Measurements from ENCODE around the gene NUP210L.

Gene NUP210L

DNA sequence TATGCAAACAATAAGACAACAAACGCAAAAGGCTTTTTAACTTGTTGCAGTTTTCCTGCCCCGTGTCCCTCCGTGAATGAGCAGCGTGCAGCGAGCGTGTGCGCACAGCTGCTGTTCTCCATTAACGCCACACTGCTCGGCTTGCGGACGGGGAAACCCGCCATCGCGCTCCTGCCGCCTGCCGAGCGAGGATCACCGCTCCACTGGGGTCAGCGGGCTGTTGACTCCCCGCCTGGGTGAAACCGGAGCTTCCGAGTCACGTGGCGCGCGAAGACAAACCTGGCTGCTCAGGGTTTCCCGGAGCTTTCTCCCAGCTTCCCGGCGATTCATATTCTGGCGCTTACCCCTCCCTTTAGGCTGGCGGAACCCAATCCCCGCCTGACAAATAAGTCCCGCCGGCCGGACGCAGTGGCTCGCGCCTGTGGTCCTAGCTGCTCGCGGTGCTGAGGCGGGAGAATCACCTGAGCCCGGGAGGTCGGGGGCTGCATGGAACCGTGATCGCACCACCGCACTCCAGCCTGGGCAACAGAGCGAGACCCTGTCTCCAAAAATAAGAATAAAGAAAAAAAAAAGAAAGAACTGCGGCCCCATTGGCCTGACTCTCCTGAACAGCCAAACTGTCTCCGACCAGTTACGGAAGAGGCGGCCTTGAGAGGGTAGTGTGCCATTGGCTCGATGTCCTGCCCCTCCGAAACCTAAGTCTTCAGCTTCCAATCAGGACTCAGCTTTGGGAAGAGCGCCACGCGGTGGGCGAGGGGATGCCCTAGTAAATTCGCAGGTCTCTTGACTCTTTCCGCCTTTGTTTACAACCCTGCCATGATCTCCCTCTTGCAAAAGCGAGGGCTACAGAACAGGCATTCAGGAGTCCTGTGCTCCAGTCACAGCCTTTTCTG, 187.5 kb downstream of the NUP210L start, which contains the start of gene CREB3L4:
Gene CREB3L4, plus strand, starts transcription at position 796 of the 893 bp plus-strand sequence. CDS start 624 bp downstream, outside the sequence.
- CTCF ChIA-PET, result interaction anchor here (0.6 to 3.1 kb wide), 11 partner anchors 10 to 614 kb away, joined by 3 to 19 read pairs (median 5); partner anchors contain the start of genes DENND4B, JTB, RAB13 and S100A1
- TF ChIP-seq ZNF596 (tag by site-specific recombination; IDR thresholded peaks at IDR 0.05) (no peak), KLF10 (tag by site-specific recombination; IDR thresholded peaks at IDR 0.05) (no peak), KLF7 (tag by site-specific recombination; IDR thresholded peaks at IDR 0.05; ENCODE audit: borderline replicate concordance) (0 out of 2 replicates have a peak, but pooled peaks have one; percentile 36), ZNF768 (tag by site-specific recombination; IDR thresholded peaks at IDR 0.05) (no peak; the same call in 1 of the 2 replicates), ZNF610 (tag by site-specific recombination; IDR thresholded peaks at IDR 0.05; ENCODE audit: borderline replicate concordance) (peak; percentile 78), ZBTB8A (tag by site-specific recombination; IDR thresholded peaks at IDR 0.05) (peak; percentile 75), ZNF423 (tag by site-specific recombination; IDR thresholded peaks at IDR 0.05) (0 out of 2 replicates have a peak, but pooled peaks have one; percentile 50), HOXD13 (CRISPR knock-in tag; IDR thresholded peaks at IDR 0.05; ENCODE audit: borderline replicate concordance) (0 out of 2 replicates have a peak, but pooled peaks have one; percentile 54), ZNF791 (tag by site-specific recombination; IDR thresholded peaks at IDR 0.05) (no peak), EGR2 (tag by site-specific recombination; IDR thresholded peaks at IDR 0.05; ENCODE audit: low read depth) (peak; percentile 56), PRDM1 (tag by site-specific recombination; IDR thresholded peaks at IDR 0.05) (peak; percentile 83), ZNF600 (tag by site-specific recombination; IDR thresholded peaks at IDR 0.05) (peak; percentile 97), ZNF174 (tag by site-specific recombination; IDR thresholded peaks at IDR 0.05) (no peak), ZNF548 (tag by site-specific recombination; IDR thresholded peaks at IDR 0.05) (no peak), ZNF140 (tag by site-specific recombination; IDR thresholded peaks at IDR 0.05) (no peak), ZNF366 (tag by site-specific recombination; conservative IDR thresholded peaks at IDR 0.05) (peak; percentile 73), BCL11B (tag by site-specific recombination; IDR thresholded peaks at IDR 0.05; ENCODE audit: low read depth) (peak; percentile 87), SCRT2 (tag by site-specific recombination; IDR thresholded peaks at IDR 0.05) (peak; percentile 91), ZNF19 (tag by site-specific recombination; IDR thresholded peaks at IDR 0.05; ENCODE audit: low read depth) (no peak), GFI1B (tag by site-specific recombination; IDR thresholded peaks at IDR 0.05) (no peak), ZNF302 (tag by site-specific recombination; IDR thresholded peaks at IDR 0.05; ENCODE audit: low read depth) (no peak), ZNF776 (tag by site-specific recombination; IDR thresholded peaks at IDR 0.05; ENCODE audit: borderline replicate concordance) (no peak), ZSCAN30 (tag by site-specific recombination; IDR thresholded peaks at IDR 0.05) (peak; percentile 80; the same call in 1 of the 2 replicates), RBAK (tag by site-specific recombination; IDR thresholded peaks at IDR 0.05) (no peak), TRIM28 (IDR thresholded peaks at IDR 0.05; ENCODE audit: borderline replicate concordance, low read length) (peak; percentile 87), FEZF1 (tag by site-specific recombination; IDR thresholded peaks at IDR 0.05) (peak; percentile 91), SP3 (tag by site-specific recombination; IDR thresholded peaks at IDR 0.05) (peak; percentile 77), ZNF433 (tag by site-specific recombination; IDR thresholded peaks at IDR 0.05; ENCODE audit: low read depth) (no peak), ZFP3 (tag by site-specific recombination; IDR thresholded peaks at IDR 0.05; ENCODE audit: low read depth) (peak; percentile 63; the same call in 1 of the 2 replicates), ATF2 (tag by site-specific recombination; IDR thresholded peaks at IDR 0.05; ENCODE audit: low read depth) (no peak), YY2 (tag by site-specific recombination; IDR thresholded peaks at IDR 0.05) (peak; percentile 65), ZNF266 (tag by site-specific recombination; IDR thresholded peaks at IDR 0.05; ENCODE audit: low read depth) (no peak), MZF1 (tag by site-specific recombination; IDR thresholded peaks at IDR 0.05; ENCODE audit: borderline replicate concordance) (peak; percentile 73; the same call in 1 of the 2 replicates), ZNF701 (tag by site-specific recombination; IDR thresholded peaks at IDR 0.05) (no peak), BCL6B (tag by site-specific recombination; IDR thresholded peaks at IDR 0.05) (no peak)
- TF ChIP-seq, protein P1, sequence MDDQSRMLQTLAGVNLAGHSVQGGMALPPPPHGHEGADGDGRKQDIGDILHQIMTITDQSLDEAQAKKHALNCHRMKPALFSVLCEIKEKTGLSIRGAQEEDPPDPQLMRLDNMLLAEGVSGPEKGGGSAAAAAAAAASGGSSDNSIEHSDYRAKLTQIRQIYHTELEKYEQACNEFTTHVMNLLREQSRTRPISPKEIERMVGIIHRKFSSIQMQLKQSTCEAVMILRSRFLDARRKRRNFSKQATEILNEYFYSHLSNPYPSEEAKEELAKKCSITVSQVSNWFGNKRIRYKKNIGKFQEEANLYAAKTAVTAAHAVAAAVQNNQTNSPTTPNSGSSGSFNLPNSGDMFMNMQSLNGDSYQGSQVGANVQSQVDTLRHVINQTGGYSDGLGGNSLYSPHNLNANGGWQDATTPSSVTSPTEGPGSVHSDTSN (CRISPR knock-in tag; IDR thresholded peaks at IDR 0.05), result peak; percentile 96

More for the DNA sequence above, 187.5 kb downstream of the NUP210L start, which contains the start of gene CREB3L4:
- Histone ChIP-seq H3K4me3 (ENCODE audit: low read depth, low read length) (peak within 1 kb of the TSS; percentile 51), H3K9me3 (ENCODE audit: control insufficient read depth, insufficient read depth, low read depth, low read length) (no peaks in the 10 kb centered on the region), H3K4me1 (ENCODE audit: control insufficient read depth, insufficient read depth, low read length) (peaks cover 3% of the 10 kb centered on the region; the same call in 1 of the 2 replicates), H3K36me3 (ENCODE audit: control insufficient read depth in 2 of 2, insufficient read depth in 1 of 2, low read length in 2 of 2) (peaks cover 0 to 4% of the 10 kb centered on the region in 2 experiments; a peak in 2 of 3 replicates), H3K27ac (ENCODE audit: extremely low read depth, low read depth, low read length) (peak within 1 kb of the TSS; percentile 87)
- POLR2A ChIA-PET, result interaction anchor here (0.5 to 5.2 kb wide), 22 partner anchors 9 to 403 kb away, joined by 3 to 137 read pairs (median 6); partner anchors contain the start of genes CHTOP, CRTC2, DENND4B and GATAD2B
